Panc1 (cell line): ENCODE results near the gene SPRR2D. TPM values are rescaled to one million over a fixed set of nuclear protein-coding genes. Genes with fewer than 3 reads are reported as not detected.

Experiments
- ATAC-seq: fragments of 200-7000 bp; cut with Tn5 transposase; 2 replicates; pipeline ENCODE4 v1.9.1; 2020; ENCODE audit warnings: mild to moderate bottlenecking, moderate library complexity
- BruUV-seq: library from RNA; stranded (reverse); fragments of 400-500 nt; replicated peaks from 2 replicates; lab custom pipeline; 2021; lab: Mats Ljungman, UMichigan
- CTCF ChIA-PET: fragments of 300-600 bp; sonication (Branson Sonifier 250); formaldehyde crosslinking; loops from one replicate; lab custom pipeline; 2022; ENCODE audit warnings: antibody characterized with exemption; lab: Charles Lee
- POLR2A ChIA-PET: fragments of 300-600 bp; sonication (Branson Sonifier 250); formaldehyde crosslinking; loops from one replicate; lab custom pipeline; 2022; ENCODE audit warnings: antibody characterized with exemption; lab: Charles Lee
- DNase-seq: peaks from one replicate; pipeline ENCODE4 v3.0.0-alpha.2; 2010; ENCODE audit warnings: low read depth, low spot score
- H3K27ac ChIP-seq: 2 replicates; pipeline ENCODE4 v1.5.1; 2011; ENCODE audit warnings: mild to moderate bottlenecking, low read length, inconsistent platforms
- H3K27me3 ChIP-seq: fragments of 200-500 bp; sonication (Bioruptor generic); 2 replicates; pipeline ENCODE4 v1.6.0; 2014; ENCODE audit warnings: low read length, inconsistent platforms; ENCODE audit not compliant: control insufficient read depth, insufficient read depth
- H3K36me3 ChIP-seq: fragments of 200-500 bp; sonication (Bioruptor generic); 2 replicates; pipeline ENCODE4 v1.5.1; 2014; ENCODE audit warnings: inconsistent platforms, mild to moderate bottlenecking, low read length, moderate library complexity; ENCODE audit not compliant: control insufficient read depth, insufficient read depth
- H3K4me1 ChIP-seq: 2 replicates; pipeline ENCODE4 v1.5.1; 2011; ENCODE audit warnings: inconsistent platforms, mild to moderate bottlenecking, low read length, moderate library complexity; ENCODE audit not compliant: control insufficient read depth, insufficient read depth
- H3K4me3 ChIP-seq, 2 experiments: 2 replicates each; pipeline ENCODE4 v1.5.1; 2011 to 2012; ENCODE audit warnings: low read depth in 2 of 2, low read length in 2 of 2, mild to moderate bottlenecking in 2 of 2, inconsistent platforms in 1 of 2, moderate library complexity in 1 of 2
- H3K9me3 ChIP-seq: fragments of 200-500 bp; sonication (Bioruptor generic); 2 replicates; pipeline ENCODE4 v1.5.1; 2014; ENCODE audit warnings: low read depth, mild to moderate bottlenecking, inconsistent platforms, low read length, moderate library complexity; ENCODE audit not compliant: control insufficient read depth, insufficient read depth
- CTCF ChIP-seq: fragments of 450-650 bp; IDR thresholded peaks from 2 replicates; pipeline ENCODE4 v1.5.1; 2017; ENCODE audit warnings: mild to moderate bottlenecking
- POLR2AphosphoS5 ChIP-seq: IDR thresholded peaks from 2 replicates; pipeline ENCODE4 v1.6.1; 2012; ENCODE audit warnings: mild to moderate bottlenecking, low read depth, low read length, moderate library complexity
- REST ChIP-seq, 2 experiments: IDR thresholded peaks; 2 replicates each; pipeline ENCODE4 v1.6.1; 2011 to 2012; ENCODE audit warnings: low read depth in 2 of 2, control low read depth in 1 of 2, low read length in 1 of 2, mild to moderate bottlenecking in 1 of 2, moderate library complexity in 1 of 2; ENCODE audit not compliant: insufficient read depth in 1 of 2
- SIN3A ChIP-seq: IDR thresholded peaks from 2 replicates; pipeline ENCODE4 v1.6.1; 2012; ENCODE audit warnings: low read depth, mild to moderate bottlenecking, low read length, moderate library complexity, borderline replicate concordance; ENCODE audit not compliant: insufficient read depth
- TCF7L2 ChIP-seq: IDR thresholded peaks from 2 replicates; pipeline ENCODE4 v1.6.1; 2011; ENCODE audit warnings: mild to moderate bottlenecking, low read depth, low read length, inconsistent platforms
- in situ Hi-C: cut with HindIII; loops from 2 replicates; pipeline ENCODE4 v1.10.0; 2016; ENCODE audit warnings: low sequenced_read_pairs, low pct_unique_long_range_greater_than_20kb
- intact Hi-C: fragments of 100-400 bp; cut with micrococcal nuclease; formaldehyde crosslinking; loops from one replicate; pipeline ENCODE4 v1.10.0; 2022; ENCODE audit not compliant: unreplicated experiment
- total RNA-seq: library from RNA; stranded (reverse); gene quantifications from one replicate; pipeline ENCODE4 v1.2.1, GENCODE V29; 2021; ENCODE audit not compliant: unreplicated experiment

SPRR2D gene
- total RNA-seq, 1 experiment from 2014 or later, result not detected

- BruUV-seq, result no TSS peak
- Histone ChIP-seq H3K4me1 (no peaks in the 10 kb centered on the region), H3K27me3 (no peaks in the 10 kb centered on the region), H3K4me3 (no peak within 1 kb of the TSS), H3K27ac (no peak within 1 kb of the TSS), H3K36me3 (no peaks in the 10 kb centered on the region), H3K9me3 (no peaks in the 10 kb centered on the region)
- intact Hi-C loops (loop anchor here (1.0 kb wide), 1 partner anchor 22 kb away; no protein-coding TSS in a partner anchor), in situ Hi-C loops (no loop called here)
- ChIA-PET CTCF (no interaction called here), POLR2A (no interaction called here)
- no peak for ATAC-seq
- DNase-seq, result no peak
- TF ChIP-seq REST (IDR thresholded peaks at IDR 0.05; ENCODE audit: insufficient read depth in 1 of 2, low read depth in 2 of 2, low read length in 1 of 2) (no peak), SIN3A (no peak), CTCF (no peak), TCF7L2 (no peak), POLR2AphosphoS5 (no peak)
Measured at GRCh38 chr1:153071511-153071910, 30.6 kb upstream of the SPRR2D start, which contains the start of gene SPRR2B. Gene SPRR2B (minus strand): TSS chr1:153071611. CDS start chr1:153070839, 772 bp downstream.

- in situ Hi-C loops, result no loop called here
- BruUV-seq, result no TSS peak
- no peak for ATAC-seq
Measured at GRCh38 chr1:153070243-153070642, 29.3 kb upstream of the SPRR2D start.

More at GRCh38 chr1:153070243-153070642, 29.3 kb upstream of the SPRR2D start:
- POLR2A ChIA-PET, result no interaction called here
- no peak for DNase-seq
- intact Hi-C loops, result no loop called here
- Histone ChIP-seq H3K4me3 (no peak overlapping the region), H3K9me3 (no peaks in the 10 kb centered on the region), H3K4me1 (no peaks in the 10 kb centered on the region), H3K27ac (no peak overlapping the region), H3K36me3 (no peaks in the 10 kb centered on the region), H3K27me3 (no peaks in the 10 kb centered on the region)
- CTCF ChIA-PET, result no interaction called here
- TF ChIP-seq CTCF (no peak), TCF7L2 (no peak), SIN3A (no peak), REST (IDR thresholded peaks at IDR 0.05; ENCODE audit: insufficient read depth in 1 of 2, low read depth in 2 of 2, low read length in 1 of 2) (no peak)
